Osteoblast (primary cell): ENCODE data around the gene EPHB2. TPM values are rescaled to one million over a fixed set of nuclear protein-coding genes. Genes with fewer than 3 reads are reported as not detected.
A peak's percentile ranks its signal among the peaks of the same experiment; 100 is the strongest.

Experiments used
- DNase-seq: peaks from one replicate; pipeline ENCODE4 v3.0.0; 2011; ENCODE audit warnings: low spot score, mixed read lengths; ENCODE audit not compliant: insufficient read length; ENCODE audit errors: missing footprints
- H2AFZ ChIP-seq: 2 replicates; pipeline ENCODE4 v1.6.0; 2011; ENCODE audit warnings: mild to moderate bottlenecking, low read length
- H3K27ac ChIP-seq: 2 replicates; pipeline ENCODE4 v1.5.1; 2011; ENCODE audit warnings: mild to moderate bottlenecking, low read depth, low read length, moderate library complexity
- H3K27me3 ChIP-seq: 2 replicates; pipeline ENCODE4 v1.6.0; 2012; ENCODE audit warnings: mild to moderate bottlenecking, control low read depth, inconsistent platforms, low read length, moderate library complexity; ENCODE audit not compliant: insufficient read depth
- H3K36me3 ChIP-seq: 2 replicates; pipeline ENCODE4 v1.5.1; 2011; ENCODE audit warnings: mild to moderate bottlenecking, low read length, control low read depth, moderate library complexity; ENCODE audit not compliant: insufficient read depth
- H3K4me1 ChIP-seq: 2 replicates; pipeline ENCODE4 v1.5.1; 2011; ENCODE audit warnings: mild to moderate bottlenecking, low read length, control low read depth, moderate library complexity; ENCODE audit not compliant: insufficient read depth
- H3K4me2 ChIP-seq: 2 replicates; pipeline ENCODE4 v1.6.0; 2011; ENCODE audit warnings: mild to moderate bottlenecking, low read length; ENCODE audit not compliant: insufficient read depth
- H3K4me3 ChIP-seq: fragments of 200-600 bp; sonication (generic); 3 replicates; pipeline ENCODE4 v1.5.1; 2012; ENCODE audit warnings: mild to moderate bottlenecking, low read length, inconsistent platforms; ENCODE audit not compliant: insufficient read depth
- H3K79me2 ChIP-seq: 2 replicates; pipeline ENCODE4 v1.6.0; 2012; ENCODE audit warnings: mild to moderate bottlenecking, low read length, control low read depth, inconsistent platforms; ENCODE audit not compliant: insufficient read depth
- H3K9me3 ChIP-seq: 2 replicates; pipeline ENCODE4 v1.5.1; 2011; ENCODE audit warnings: low read depth, low read length, control low read depth
- H4K20me1 ChIP-seq: 2 replicates; pipeline ENCODE4 v1.6.0; 2012; ENCODE audit warnings: mild to moderate bottlenecking, low read length, control low read depth; ENCODE audit not compliant: insufficient read depth
- total RNA-seq: library from RNA; depleted of rRNA; stranded (reverse); fragments of >200 nt; gene quantifications from 2 replicates; pipeline ENCODE4 v1.2.3, GENCODE V29; 2012
- TF ChIP-seq, protein P1 (sequence below): IDR thresholded peaks from 2 replicates; pipeline ENCODE4 v1.5.1; 2011; ENCODE audit warnings: mild to moderate bottlenecking, low read depth, low read length, moderate library complexity; ENCODE audit errors: extremely low read depth

Gene EPHB2
- total RNA-seq, 1 donor: 8.7 TPM

DNA sequence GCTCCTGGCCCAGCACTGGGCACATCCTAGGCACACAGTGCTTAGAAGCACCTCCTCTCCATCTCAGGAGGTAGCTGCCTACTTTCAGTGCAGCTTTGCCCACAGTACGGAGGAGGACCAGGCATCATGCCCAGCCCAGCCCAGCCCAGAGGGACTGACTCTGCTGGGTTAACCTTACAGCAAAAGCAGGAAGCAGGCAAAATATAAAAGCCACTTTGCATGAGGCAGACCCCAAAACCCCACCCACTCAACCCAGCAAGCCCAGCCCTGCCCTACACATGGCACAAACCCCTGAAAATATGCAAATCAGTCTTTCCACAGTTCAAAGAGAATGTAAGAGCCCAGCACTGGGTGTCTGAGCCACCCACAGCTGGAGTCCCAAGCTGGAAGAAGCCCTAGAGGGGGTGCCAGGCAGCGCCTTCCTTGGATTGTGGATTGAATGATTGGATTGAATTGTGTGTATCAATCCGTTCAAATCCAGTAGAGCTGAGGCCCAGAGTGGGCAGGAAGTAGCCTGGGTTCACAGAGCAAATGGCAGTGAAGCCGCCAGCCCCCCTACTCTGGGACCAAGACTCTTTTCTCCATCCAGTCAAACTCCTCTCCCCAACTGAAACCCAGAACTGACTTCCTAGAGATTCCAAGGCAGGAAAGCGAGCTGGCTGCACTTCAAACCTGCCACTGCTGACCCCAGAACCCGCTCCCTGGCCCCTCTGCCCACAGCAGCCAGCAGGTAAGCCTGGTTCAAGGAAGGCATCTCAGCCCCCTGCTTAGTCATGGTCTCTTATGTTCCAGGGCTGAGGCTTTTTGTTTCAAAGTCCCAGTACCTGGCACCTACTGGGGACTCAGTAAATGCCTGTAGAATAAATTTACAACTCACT is 144.3 kb downstream of the EPHB2 start:
- Histone ChIP-seq H3K36me3 (no peaks in the 10 kb centered on the region), H2AFZ (no peak overlapping the region), H3K9me3 (no peaks in the 10 kb centered on the region), H3K4me2 (no peak overlapping the region), H3K27ac (no peak overlapping the region), H3K79me2 (no peaks in the 10 kb centered on the region), H4K20me1 (peaks cover 5% of the 10 kb centered on the region), H3K4me3 (no peak overlapping the region), H3K4me1 (no peaks in the 10 kb centered on the region), H3K27me3 (no peaks in the 10 kb centered on the region)
- no peak for DNase-seq
- TF ChIP-seq, protein P1, sequence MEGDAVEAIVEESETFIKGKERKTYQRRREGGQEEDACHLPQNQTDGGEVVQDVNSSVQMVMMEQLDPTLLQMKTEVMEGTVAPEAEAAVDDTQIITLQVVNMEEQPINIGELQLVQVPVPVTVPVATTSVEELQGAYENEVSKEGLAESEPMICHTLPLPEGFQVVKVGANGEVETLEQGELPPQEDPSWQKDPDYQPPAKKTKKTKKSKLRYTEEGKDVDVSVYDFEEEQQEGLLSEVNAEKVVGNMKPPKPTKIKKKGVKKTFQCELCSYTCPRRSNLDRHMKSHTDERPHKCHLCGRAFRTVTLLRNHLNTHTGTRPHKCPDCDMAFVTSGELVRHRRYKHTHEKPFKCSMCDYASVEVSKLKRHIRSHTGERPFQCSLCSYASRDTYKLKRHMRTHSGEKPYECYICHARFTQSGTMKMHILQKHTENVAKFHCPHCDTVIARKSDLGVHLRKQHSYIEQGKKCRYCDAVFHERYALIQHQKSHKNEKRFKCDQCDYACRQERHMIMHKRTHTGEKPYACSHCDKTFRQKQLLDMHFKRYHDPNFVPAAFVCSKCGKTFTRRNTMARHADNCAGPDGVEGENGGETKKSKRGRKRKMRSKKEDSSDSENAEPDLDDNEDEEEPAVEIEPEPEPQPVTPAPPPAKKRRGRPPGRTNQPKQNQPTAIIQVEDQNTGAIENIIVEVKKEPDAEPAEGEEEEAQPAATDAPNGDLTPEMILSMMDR: no peak

DNA sequence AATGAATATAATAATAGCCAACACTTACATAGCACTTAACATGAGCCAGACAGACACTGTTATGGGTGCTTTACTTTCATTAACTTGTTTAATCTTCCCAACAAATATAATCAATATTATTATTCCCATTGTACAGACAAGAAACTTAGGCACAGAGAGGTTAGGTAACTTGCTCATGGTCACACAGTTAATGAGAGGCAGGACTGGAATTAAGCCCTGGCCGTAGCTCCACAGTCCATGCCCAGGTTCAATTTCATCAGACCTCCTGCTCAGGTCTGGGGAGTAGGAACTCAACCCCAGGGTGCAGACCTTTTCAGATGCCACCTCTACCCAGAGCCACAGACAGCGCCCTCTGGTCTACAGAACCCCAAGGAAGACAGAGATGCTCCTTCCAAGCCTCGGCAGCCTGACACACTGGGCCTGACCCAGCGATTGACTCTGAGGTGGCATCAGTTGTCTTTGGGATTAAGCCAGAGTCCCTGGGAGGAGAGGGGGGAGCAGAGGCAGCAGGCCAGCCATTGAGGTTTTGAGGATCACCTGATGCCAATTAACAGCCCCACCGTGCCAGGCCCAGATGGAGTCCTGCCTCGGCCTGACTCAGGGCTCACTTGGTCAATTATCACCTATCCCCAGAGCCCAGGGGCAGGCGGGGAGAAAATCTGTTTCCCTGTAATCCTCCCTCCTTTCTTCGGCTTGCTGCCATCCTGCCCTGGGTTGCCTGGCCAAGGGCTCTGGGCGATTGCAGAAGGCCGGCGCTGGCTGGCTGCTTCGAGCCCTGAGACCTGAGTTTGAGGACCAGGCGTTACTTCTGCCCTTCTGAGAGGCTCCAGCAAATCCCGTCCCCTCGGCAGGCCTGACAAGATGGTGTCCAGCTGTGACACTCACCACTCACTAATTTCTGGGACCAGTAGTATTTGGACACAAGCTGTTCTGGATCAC is 145.3 kb downstream of the EPHB2 start:
- Histone ChIP-seq H2AFZ (no peak overlapping the region), H3K4me3 (no peak overlapping the region), H3K79me2 (no peaks in the 10 kb centered on the region), H4K20me1 (peaks cover 5% of the 10 kb centered on the region), H3K27ac (no peak overlapping the region), H3K4me2 (no peak overlapping the region), H3K9me3 (no peaks in the 10 kb centered on the region), H3K4me1 (no peaks in the 10 kb centered on the region), H3K27me3 (no peaks in the 10 kb centered on the region), H3K36me3 (no peaks in the 10 kb centered on the region)
- peak; percentile 80 for DNase-seq
- TF ChIP-seq, protein P1: no peak

DNA sequence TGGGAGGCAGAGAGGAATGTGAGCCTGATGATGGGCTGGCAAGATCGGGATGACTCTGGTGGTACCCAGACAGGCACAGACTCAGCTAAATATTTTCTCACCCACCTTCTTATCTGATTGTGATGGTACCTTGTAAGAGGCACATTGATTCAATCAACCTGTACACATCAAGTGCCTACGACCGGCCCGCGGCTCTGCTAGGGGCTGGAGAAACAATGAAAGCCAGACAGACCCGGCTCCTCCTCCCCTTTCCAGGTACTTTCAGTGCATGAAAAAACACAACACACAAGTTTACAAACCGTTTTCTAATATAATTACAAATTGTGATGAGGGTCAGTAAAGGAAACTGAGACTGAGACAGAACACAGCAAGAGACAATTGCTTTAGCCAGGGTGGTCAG is 147.0 kb downstream of the EPHB2 start:
- no peaks in the 10 kb centered on the region for H4K20me1 ChIP-seq
- H3K4me2 ChIP-seq: no peak overlapping the region

More for the DNA sequence above, 147.0 kb downstream of the EPHB2 start:
- Histone ChIP-seq H3K27ac (no peak overlapping the region), H2AFZ (no peak overlapping the region), H3K4me1 (peaks cover 10% of the 10 kb centered on the region), H3K4me3 (no peak overlapping the region), H3K27me3 (no peaks in the 10 kb centered on the region), H3K79me2 (no peaks in the 10 kb centered on the region), H3K36me3 (no peaks in the 10 kb centered on the region), H3K9me3 (no peaks in the 10 kb centered on the region)
- TF ChIP-seq, protein P1: no peak
- DNase-seq: no peak
